Skin of body (tissue), 2 donors: ENCODE data around the gene GRAMD1B. TPM values are rescaled to one million over a fixed set of nuclear protein-coding genes. Genes with fewer than 3 reads are reported as not detected.

Experiments used
- DNase-seq: peaks from one replicate; lab custom pipeline; 2025; lab: John Stamatoyannopoulos, UW
- total RNA-seq: library from RNA; depleted of rRNA; stranded (reverse); fragments of >200 nt; gene quantifications from one replicate; pipeline ENCODE4 v1.2.3, GENCODE V29; 2014

GRAMD1B gene
- total RNA-seq, 1 donor from 2014 or later: 3.4 TPM

- DNase-seq: no peak
Measured at GRCh38 chr11:123475469-123475868, 45.4 kb downstream of the GRAMD1B start.

GRCh38 chr11:123477205-123477907 lies 47.3 kb downstream of the GRAMD1B start:
- no peak for DNase-seq

GRCh38 chr11:123478352-123478987 lies 48.4 kb downstream of the GRAMD1B start:
- DNase-seq: peak; percentile 70

GRCh38 chr11:123479048-123479837 lies 49.2 kb downstream of the GRAMD1B start:
- no peak for DNase-seq

- no peak for DNase-seq
Measured at GRCh38 chr11:123480290-123480815, 50.3 kb downstream of the GRAMD1B start.

GRCh38 chr11:123480882-123481281 lies 50.8 kb downstream of the GRAMD1B start:
- no peak for DNase-seq

GRCh38 chr11:123481640-123482039 lies 51.6 kb downstream of the GRAMD1B start:
- DNase-seq: no peak

- no peak for DNase-seq
Measured at GRCh38 chr11:123482218-123482617, 52.1 kb downstream of the GRAMD1B start.

- DNase-seq: no peak
Measured at GRCh38 chr11:123483058-123483457, 53.0 kb downstream of the GRAMD1B start.

GRCh38 chr11:123483466-123483865 lies 53.4 kb downstream of the GRAMD1B start:
- no peak for DNase-seq

- no peak for DNase-seq
Measured at GRCh38 chr11:123484448-123484847, 54.4 kb downstream of the GRAMD1B start.

- peak; percentile 2 for DNase-seq
Measured at GRCh38 chr11:123487157-123487744, 57.2 kb downstream of the GRAMD1B start.

GRCh38 chr11:123490527-123490926 lies 60.5 kb downstream of the GRAMD1B start:
- DNase-seq: no peak

GRCh38 chr11:123491241-123491640 lies 61.2 kb downstream of the GRAMD1B start:
- DNase-seq: no peak

- no peak for DNase-seq
Measured at GRCh38 chr11:123493349-123494063, 63.4 kb downstream of the GRAMD1B start.

GRCh38 chr11:123494195-123495050 lies 64.4 kb downstream of the GRAMD1B start:
- DNase-seq: no peak

GRCh38 chr11:123504401-123504800 lies 74.3 kb downstream of the GRAMD1B start:
- no peak for DNase-seq

- no peak for DNase-seq
Measured at GRCh38 chr11:123505546-123506299, 75.7 kb downstream of the GRAMD1B start.

- peak; percentile 4 for DNase-seq
Measured at GRCh38 chr11:123507043-123507442, 77.0 kb downstream of the GRAMD1B start.
